Measurements from ENCODE around the gene RSRC1.

- no peak for TF ChIP-seq CTCF (IDR thresholded peaks at IDR 0.05; ENCODE audit: low read length)
- TF ChIP-seq EZH2 (IDR thresholded peaks at IDR 0.05; ENCODE audit: borderline replicate concordance, low read length): no peak
Measured at GRCh38 chr3:158528076-158528674, 418.3 kb downstream of the RSRC1 start.
